ENCODE measurements around the gene EMC1.
"Not testable (repeated sequence)": the region's sequence is repeated elsewhere in the genome, so short reads cannot be mapped to it uniquely, and the experiment has no call there.

Gene EMC1

DNA sequence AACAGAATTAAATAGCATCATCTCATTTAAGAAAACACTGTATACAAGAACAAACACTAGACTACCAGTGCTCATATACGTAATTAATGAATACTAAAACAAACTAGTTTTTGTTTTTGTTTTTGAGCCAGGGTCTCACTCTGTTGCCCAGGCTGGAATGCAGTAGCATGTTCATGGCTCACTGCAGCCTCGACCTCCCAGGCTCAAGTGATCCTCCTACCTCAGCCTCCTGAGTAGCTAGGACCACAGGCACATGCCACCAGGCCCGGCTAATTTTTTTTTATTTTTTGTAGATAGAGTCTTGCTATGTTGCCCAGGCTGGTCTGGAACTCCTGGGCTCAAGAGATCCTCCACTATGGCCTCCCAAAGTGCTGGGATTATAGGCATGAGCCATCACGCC, 34.7 kb downstream of the EMC1 start:
- DNase-seq (ENCODE audit: low spot score) = not testable (repeated sequence)

DNA sequence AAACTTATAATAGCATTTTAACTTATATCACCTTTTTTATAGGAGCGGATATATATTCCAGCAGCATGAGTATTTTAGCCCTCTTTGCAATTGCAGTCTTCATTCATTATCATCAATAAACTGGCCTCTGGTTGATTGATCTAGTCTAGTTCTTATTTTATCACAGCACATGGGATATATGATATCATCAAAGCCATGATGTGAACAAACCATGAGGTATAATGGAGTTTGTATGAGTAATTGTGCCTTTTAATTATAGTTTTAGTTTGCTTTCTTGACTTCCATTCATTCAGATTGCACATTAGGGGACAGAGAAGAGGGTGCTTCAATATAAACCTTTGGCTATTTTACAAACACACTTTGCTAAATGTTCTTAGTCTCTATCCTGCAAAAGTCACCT, 37.7 kb downstream of the EMC1 start:
- no peak for DNase-seq (ENCODE audit: low spot score)

DNA sequence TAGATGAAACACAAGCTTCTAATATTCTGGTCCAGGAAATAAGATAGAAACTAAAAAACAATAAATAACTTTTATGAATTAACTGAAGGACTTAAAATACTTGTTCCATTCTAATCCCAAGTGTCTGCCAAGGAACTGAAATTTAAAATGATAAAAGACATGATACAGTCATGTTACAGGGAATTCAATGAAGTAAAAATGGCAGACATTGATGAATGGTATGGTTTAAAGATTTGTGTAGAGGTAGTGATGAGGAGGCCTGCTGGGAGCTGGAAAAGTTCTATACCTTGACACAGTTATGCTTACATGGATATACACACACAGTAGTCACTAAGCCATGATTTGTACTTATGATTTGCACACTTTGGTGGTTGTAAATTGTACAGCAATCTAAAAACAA, 39.2 kb downstream of the EMC1 start:
- no peak for DNase-seq (ENCODE audit: low spot score)

DNA sequence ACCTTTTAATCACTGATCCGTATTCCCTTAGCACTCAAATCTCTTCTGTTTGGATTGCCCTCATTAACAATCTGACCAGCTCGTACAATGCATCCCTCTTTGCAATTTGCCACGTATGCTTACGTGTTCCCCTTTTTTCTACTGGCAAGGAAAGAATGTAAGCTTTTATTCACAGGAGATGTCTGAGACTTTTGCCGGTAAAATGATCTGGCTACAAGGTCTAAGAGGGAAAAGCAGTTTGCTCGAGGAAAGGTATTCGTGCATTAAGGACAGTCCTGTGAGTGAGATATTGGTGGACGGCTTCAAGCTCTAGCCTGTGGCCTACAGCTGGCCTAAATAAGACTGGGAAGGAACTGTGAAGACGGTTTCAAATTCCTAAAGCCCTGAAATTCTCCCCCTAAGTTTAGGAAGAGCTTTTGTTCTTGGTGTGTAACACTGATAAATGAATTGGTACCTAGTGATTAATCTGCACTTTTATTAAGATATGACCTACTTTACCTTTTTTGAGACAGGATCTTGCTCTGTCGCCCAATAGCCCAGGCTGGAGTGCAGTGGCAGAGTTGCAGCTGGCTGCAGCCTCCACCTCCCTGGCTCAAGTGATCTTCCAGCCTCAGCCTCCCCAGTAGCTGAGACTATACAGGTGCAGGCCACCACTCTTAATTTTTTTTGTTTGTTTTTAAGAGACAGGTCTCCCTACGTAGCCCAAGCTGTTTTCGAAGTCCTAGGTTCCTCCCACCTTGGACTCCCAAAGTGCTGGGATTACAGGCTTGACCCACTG, 40.4 kb downstream of the EMC1 start:
- DNase-seq (ENCODE audit: low spot score) = no peak

DNA sequence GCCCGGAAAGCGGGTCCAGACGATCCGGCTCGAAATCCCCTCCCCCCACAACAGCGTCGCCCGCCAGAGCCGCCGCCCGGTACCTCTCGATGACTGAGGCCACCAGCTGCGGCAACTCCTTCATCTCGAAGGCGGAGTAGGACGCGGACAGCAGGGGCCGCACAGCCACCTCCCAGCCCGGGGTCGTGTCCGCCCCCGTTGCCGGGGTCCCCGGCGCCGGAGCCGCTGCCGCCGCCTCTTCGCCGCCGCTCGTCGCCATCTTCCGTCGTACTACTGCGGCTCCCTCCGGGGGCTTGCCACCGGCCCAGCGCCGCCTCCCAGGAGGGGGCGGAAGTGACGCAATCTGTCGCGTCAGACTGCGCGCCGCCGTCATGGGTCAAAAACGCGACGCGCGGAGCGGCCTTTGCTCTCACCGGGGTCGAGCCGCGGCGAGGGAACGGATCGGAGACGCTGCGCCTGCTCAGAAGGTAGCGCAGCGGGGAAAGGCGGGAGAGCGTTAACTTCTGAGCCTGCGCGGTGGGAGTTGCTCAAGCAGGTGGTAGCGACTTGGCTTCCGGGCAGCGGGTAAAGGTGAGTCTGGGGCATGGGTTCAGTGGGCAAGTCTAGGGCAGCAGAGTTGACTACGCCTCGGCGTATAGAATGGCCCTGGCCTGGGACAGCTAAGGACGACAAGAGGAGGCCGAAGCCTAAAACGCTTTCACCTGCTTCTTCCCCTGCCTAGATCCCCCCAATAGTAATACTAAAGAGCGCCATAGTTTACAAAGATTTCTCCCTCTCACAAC, 41.1 kb downstream of the EMC1 start, which contains the start of gene UBR4:
Gene UBR4, minus strand, starts transcription at position 277 of the 782 bp plus-strand sequence. Its CDS starts 18 bp downstream, at position 259.
- peak; percentile 93 for DNase-seq (ENCODE audit: low spot score)

DNA sequence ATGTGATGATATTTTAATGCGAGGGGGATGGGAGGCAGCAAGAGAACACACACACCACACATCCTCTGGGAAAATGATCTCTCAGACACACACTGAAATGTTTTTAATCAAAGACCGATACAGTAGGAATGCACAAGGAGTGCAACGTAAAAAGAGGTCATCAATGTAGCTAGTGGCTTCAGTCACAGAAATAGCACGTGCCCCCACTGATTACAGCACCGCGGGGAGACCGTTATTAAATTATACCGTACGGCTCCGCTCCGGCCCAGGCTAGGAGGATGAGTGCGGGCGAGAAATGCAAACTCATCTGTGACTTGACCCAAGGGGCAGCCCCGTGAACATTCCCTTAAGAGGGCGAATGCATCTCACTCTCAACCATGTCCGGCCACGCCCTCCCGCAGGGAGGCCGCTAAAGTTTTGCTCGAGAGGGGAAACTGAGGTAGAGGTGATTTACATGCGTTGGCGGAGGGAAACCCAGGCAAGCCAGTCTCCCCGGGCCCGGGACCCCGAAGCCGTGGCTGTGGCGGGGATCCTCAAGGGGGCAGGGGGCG, 41.8 kb downstream of the EMC1 start:
- DNase-seq (ENCODE audit: low spot score) = peak; percentile 33

DNA sequence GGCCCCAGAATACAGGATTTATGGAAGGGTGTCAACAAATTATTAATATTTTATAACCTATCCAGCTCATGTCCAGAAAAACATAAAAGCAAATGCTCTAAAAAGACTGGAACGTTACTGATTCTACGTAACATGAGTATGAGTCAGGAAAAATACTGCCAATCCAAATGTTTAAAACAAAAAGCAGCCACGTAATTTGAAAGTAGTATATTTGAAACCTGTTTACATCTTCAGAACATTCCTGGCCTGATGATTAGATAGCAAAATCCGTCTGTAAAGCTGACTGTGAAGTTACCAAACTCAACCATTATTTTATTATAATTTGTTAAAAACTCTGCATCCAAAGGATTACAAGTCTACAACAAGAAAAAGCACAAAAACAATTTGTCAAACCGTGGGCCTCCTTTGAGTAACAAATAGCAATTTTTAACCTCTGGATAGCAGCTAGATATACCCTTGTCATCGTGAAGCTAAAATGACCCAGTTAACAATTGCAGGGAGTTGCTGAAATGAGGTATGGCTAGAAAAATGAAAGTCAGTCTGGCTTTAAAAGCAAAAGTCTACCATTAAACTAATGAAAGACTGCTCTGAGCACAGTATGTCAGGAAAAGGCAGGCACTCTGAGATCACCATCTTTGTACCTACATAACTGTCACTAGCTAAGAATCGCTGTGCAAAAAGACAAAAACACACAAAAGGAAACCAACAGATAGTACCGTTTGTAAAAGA, 42.5 kb downstream of the EMC1 start:
- DNase-seq (ENCODE audit: low spot score) = no peak

DNA sequence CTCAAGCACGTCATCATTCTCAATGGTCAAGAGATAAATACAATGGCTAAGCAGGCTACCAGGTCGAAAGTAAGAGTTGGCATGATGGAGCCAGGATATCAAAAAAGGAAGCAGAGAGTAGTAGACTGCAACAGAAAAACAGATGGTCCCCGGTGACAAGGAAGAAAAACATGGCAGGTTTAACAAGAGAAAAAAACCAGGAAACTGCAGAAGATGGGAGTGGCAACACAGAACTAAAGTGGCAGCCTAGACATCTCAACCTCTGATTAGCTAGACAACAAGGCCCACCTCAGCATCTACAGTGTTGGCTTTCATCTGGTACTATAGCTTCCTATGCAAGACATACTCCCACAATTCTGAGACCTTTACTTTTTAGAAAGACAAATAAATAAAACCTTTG, 44.4 kb downstream of the EMC1 start:
- no peak for DNase-seq (ENCODE audit: low spot score)

DNA sequence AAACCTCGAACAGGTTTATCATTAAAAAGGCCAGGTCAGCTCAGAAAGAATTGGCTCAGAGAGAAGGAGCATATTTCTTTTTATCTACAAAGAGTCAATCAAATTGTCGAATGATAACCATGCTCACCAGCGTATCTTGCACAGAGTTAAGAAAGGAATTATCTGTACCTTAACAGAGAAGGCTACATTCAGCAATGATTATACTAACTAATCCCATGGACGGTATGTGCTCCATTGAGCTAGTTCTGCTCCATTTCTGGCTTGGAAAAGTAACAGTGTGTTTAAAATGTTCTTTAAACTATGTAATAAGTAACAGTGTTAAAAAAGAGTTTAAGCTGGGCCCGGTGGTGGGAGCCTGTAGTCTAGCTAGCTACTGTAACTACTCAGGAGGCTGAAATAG, 45.5 kb downstream of the EMC1 start:
- DNase-seq (ENCODE audit: low spot score) = no peak

DNA sequence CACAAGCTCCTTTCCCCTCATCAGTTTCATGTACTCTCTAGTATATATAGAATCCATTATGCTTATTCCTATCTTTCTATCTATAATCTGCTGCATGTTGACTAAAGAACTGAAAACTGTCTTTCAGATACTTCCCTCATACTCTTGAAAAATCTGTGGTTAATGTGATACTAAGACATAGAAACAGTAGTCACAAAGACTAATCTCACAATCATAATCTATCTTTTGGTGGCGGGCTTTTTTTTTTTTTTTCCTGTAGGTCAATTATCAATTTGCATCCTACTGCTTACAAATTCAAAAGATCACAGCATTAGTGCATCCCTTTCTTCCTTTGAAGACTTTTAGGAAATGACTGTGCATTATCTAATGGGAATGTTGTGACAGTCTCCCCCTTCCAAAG, 45.9 kb downstream of the EMC1 start:
- DNase-seq (ENCODE audit: low spot score) = no peak

DNA sequence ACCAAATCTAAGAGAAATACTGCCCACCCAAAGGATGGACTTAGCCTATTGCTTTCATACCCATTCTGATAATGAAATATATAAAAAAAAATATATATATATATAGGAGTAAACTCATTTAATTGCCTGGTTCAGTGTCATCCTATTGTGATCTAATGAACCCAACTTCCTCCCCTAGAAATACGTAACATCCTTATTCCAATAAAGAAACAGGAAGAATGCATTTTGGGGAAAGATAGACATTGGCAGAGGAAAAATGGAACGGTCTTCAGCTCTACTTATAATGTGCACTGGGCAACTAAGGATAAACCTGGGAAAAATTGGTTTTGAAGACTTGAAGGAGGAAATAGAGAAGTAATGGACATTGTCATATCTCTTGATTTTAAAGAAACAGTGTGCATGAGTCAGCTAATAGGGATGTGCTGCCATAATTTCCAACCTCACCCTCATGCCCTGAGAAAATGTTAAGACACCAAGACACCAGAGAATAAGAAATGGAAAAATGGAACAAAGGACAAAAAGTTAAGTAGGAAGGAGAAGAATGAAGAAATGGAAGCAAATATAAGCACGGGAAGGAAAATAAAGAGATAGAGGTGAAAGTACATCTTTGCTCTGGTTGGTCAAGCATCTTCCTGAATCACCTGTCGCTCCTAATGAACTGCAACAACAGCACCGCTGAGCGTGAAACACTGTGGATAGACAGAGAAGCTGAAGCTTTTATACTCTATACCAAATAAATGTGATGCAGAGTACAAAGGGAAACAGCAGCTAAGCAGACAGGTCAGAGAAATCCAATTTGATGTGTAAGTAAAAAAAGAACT, 46.7 kb downstream of the EMC1 start:
- DNase-seq (ENCODE audit: low spot score) = no peak

DNA sequence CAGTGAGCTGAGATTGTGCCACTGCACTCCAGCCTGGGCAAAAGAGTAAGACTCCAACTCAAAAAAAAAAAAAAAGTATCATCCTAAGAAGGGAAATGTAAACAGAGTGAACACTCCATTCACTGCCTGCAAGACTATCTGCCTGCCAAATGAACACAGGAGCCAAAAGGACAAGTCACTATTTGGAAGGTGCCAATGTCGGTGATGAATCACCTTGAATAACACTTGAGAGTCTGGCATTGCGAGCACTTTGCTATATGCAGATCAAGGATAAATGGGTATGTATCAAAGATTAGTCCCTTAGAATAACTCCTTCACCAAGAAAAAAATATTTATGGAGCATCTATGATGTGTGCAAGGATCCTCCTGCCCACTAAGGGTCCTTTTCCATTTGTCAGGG, 47.9 kb downstream of the EMC1 start:
- DNase-seq (ENCODE audit: low spot score) = no peak

DNA sequence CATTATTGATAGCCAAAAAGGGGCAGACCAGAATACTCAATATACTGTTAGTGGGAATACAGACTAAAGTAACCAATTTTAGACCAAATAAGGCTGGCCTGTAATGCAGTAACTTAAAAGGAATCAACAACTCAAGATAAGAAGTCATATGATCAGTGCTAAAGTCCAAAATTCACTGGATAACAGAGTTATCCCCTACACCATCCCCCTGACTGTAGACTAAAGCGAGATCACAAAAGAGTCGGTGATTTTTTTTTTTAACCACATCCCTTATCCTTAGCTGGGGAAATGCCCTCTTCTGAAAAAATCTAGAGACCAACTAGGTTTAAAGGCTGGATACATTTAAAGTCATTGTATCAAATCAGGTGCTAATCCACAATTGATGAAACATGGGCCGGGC, 48.9 kb downstream of the EMC1 start:
- DNase-seq (ENCODE audit: low spot score) = no peak

DNA sequence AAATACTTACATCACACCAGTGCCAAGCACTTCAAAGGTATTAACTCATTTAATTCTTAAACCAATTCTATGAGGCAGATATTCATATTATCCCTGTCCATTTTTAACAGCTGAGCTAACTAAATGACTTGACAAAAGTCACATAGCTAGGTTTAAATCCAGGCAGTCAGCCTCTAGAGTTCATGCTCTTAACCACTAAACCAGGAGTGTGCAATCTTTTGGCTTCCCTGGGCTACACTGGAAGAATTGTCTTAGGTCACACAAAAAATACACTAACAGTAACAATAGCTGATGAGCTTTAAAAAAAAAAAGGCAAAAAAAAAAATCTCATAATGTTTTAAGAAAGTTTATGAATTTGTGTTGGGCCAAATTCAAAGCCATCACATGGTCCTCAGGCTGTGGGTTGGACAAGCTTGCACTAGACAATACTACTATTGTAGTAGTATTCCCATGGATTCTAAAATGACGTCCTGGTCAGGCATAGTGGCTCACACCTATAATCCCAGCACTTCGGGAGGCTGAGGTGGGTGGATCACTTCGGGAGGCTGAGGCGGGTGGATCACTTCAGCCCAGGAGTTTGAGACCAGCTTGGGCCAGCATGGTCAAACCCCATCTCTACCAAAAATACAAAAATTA, 51.2 kb downstream of the EMC1 start:
- no peak for DNase-seq (ENCODE audit: low spot score)

DNA sequence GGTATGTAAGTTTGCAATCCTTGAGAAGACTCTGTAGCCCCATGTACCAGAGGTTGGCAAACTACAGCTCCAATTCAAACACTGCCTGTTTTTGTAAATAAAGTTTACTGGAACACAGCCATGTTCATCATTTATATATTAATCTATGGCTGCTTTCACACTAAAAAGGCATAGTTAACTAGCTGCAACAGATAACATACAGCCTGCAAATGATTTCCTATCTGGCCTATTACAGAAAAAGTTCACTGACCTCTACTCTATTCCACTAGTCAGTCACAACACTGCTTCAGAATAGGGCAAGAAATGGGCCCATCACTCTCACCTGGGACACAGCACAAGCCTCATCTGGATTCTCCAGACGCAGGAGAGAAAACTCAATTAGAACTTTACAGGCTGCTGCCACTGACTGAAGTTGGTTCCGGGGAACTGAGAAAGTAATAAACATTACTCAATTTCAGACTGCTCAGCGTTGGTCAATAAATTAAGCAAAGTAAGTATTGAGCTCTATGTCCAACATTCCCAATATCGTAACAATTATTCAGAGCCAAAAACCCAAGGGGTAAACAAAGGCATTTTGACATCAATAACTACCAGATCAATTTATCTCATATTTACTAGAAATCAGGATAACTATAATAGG, 51.9 kb downstream of the EMC1 start:
- DNase-seq (ENCODE audit: low spot score) = no peak

DNA sequence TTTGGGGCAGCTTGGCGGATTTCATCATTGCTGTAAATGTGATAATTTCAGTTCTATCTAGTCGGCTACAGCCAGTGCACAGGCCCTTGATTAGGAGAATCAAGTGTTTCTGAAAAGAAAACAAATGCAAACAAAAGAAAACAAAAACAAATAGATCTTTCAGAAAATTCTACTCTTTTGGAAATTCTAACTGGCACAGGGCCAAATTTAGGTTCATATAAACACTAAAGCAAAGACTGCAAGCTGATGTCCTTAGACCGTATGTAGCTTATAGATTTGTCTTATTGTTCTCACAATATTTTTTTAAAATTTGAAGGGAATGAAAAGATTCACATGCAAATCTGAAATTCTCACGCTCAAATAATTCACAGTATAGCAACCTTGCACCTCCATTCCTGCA, 52.5 kb downstream of the EMC1 start:
- DNase-seq (ENCODE audit: low spot score) = no peak

DNA sequence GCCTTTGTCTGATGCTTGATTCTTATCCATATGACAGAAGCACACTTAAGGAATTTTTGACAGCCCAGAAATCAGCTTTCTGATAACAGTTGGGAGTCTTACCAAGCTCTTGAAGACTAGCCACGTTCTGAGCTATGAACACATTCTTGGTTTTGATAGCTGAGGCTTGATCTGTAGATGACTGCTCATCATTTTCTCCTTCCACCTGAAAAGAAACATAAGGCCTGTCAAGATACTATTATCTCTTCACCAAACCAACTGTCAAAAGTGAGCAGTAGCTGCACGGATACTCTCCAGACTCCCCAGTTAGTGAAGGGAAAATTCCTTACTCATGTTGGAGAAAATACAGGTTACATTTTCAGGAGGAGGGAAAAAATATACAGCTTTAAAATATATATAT, 53.5 kb downstream of the EMC1 start:
- DNase-seq (ENCODE audit: low spot score) = no peak

DNA sequence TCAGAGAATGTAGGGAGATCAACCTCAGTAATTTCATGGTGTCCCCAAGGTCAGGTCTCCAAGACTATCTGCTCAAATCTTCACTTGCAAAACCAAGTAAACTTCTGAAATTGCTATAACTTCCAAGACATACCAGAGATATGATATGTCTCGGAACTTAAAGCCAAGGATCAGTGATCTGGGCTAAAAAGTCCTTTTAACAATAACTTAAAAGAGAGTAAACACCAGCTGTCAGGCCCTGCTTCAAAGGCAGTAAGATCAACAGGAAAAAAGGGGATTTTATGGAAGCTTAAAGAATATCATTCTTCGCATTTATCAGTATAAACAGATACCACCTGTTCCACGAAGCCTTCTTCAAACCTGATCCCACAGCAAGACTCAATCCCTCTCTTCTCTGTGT, 55.0 kb downstream of the EMC1 start:
- no peak for DNase-seq (ENCODE audit: low spot score)

DNA sequence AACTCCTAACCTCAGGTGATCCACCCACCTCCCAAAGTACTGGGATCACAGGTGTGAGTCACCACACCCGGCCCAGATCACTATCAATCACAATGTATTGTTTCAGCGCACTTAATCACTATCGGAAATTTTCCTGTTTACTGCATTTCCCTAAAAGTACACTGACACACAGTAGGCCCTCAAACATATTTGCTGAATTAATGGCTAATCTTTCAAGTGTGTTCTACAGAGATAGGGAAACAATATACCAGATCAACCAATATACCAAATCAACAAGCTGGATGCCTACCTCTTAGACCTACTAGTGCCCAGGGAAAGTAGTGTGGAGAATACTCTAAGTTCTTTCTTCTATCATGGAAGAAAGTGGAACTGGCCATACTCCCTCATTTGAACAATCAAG, 58.3 kb downstream of the EMC1 start:
- DNase-seq (ENCODE audit: low spot score) = no peak

DNA sequence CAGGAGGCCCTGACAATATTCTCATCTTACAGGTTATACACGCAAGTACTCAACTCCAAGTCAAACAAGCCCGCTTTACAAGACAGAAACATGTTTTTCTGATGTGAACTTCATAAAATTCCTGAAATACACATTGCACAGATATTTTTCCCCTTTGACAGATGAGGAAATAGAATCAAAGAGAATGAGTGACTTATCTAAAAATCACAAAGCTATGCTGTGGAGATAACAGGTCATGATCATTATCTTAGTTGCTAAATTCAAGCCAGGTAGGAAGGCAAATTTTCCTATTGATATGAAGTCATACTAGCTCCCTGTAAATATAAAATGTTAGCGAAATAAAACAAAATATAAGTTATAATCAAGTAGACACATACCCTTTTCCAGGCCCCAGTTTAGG, 59.5 kb downstream of the EMC1 start:
- no peak for DNase-seq (ENCODE audit: low spot score)

All from SK-N-DZ (cell line).